OCI-LY7 (cell line): ENCODE results near the gene UVRAG. TPM values are rescaled to one million over a fixed set of nuclear protein-coding genes. Genes with fewer than 3 reads are reported as not detected.

Experiments used
- BruUV-seq: library from RNA; stranded (reverse); fragments of 400-500 nt; replicated peaks from 2 replicates; lab custom pipeline; 2021; lab: Mats Ljungman, UMichigan
- CTCF ChIA-PET: fragments of 300-600 bp; sonication (Branson Sonifier 250); formaldehyde crosslinking; loops from one replicate; lab custom pipeline; 2022; ENCODE audit warnings: antibody characterized with exemption; ENCODE audit not compliant: unreplicated experiment; lab: Charles Lee
- POLR2A ChIA-PET: fragments of 300-600 bp; sonication (Branson Sonifier 250); formaldehyde crosslinking; loops from one replicate; lab custom pipeline; 2022; ENCODE audit warnings: antibody characterized with exemption; lab: Charles Lee
- DNase-seq: peaks from one replicate; pipeline ENCODE4 v3.0.0-alpha.2; 2015; ENCODE audit warnings: low spot score
- H2AFZ ChIP-seq: fragments of 200-600 bp; sonication (generic), shearing (Covaris generic); 2 replicates; pipeline ENCODE4 v1.6.1; 2014; ENCODE audit warnings: mild to moderate bottlenecking, antibody characterized with exemption, low read length, moderate library complexity
- H3K27ac ChIP-seq: fragments of 200-600 bp; sonication (generic); 2 replicates; pipeline ENCODE4 v1.5.1; 2014; ENCODE audit warnings: mixed run types, low read depth, mild to moderate bottlenecking, moderate library complexity, low read length, inconsistent platforms; ENCODE audit not compliant: poor library complexity, severe bottlenecking
- H3K36me3 ChIP-seq: fragments of 200-600 bp; sonication (generic); 2 replicates; pipeline ENCODE4 v1.6.1; 2014; ENCODE audit warnings: mild to moderate bottlenecking, antibody characterized with exemption, low read length, moderate library complexity, mixed read lengths; ENCODE audit not compliant: insufficient read depth
- H3K4me1 ChIP-seq: fragments of 200-600 bp; sonication (generic); 2 replicates; pipeline ENCODE4 v1.5.1; 2014; ENCODE audit warnings: mild to moderate bottlenecking, low read length; ENCODE audit not compliant: insufficient read depth, poor library complexity, severe bottlenecking
- H3K4me2 ChIP-seq: fragments of 200-600 bp; sonication (generic); 2 replicates; pipeline ENCODE4 v1.6.1; 2014; ENCODE audit warnings: mild to moderate bottlenecking, low read length
- H3K4me3 ChIP-seq: fragments of 200-600 bp; sonication (generic); 2 replicates; pipeline ENCODE4 v1.5.1; 2014; ENCODE audit warnings: mild to moderate bottlenecking, low read depth, low read length; ENCODE audit not compliant: poor library complexity, severe bottlenecking
- H3K79me2 ChIP-seq: fragments of 200-600 bp; sonication (generic); 2 replicates; pipeline ENCODE4 v1.6.1; 2016; ENCODE audit warnings: low read depth, mild to moderate bottlenecking, low read length, moderate library complexity, mixed read lengths; ENCODE audit not compliant: insufficient read depth
- H3K9me2 ChIP-seq: fragments of 200-600 bp; sonication (generic); 2 replicates; pipeline ENCODE4 v1.6.1; 2016; ENCODE audit warnings: mild to moderate bottlenecking, low read length, mixed read lengths; ENCODE audit not compliant: insufficient read depth
- H3K9me3 ChIP-seq: fragments of 200-600 bp; sonication (generic); 2 replicates; pipeline ENCODE4 v1.6.1; 2014; ENCODE audit warnings: mild to moderate bottlenecking, mixed run types, low read length, mixed read lengths
- H4K20me1 ChIP-seq: fragments of 200-600 bp; sonication (generic); 2 replicates; pipeline ENCODE4 v1.6.1; 2014; ENCODE audit warnings: mild to moderate bottlenecking, antibody characterized with exemption, low read length, moderate library complexity, mixed read lengths; ENCODE audit not compliant: insufficient read depth
- CTCF ChIP-seq: fragments of 200-600 bp; sonication (generic); conservative IDR thresholded peaks from 2 replicates; pipeline ENCODE4 v1.5.1; 2014; ENCODE audit warnings: mild to moderate bottlenecking, antibody characterized with exemption, low read length, moderate library complexity, mixed read lengths
- EZH2phosphoT487 ChIP-seq: fragments of 200-600 bp; sonication (generic); IDR thresholded peaks from 2 replicates; pipeline ENCODE4 v1.6.1; 2018; ENCODE audit warnings: low read depth, borderline replicate concordance, mild to moderate bottlenecking, mixed run types, antibody characterized with exemption, low read length, moderate library complexity, mixed read lengths
- intact Hi-C: fragments of 100-400 bp; cut with micrococcal nuclease; formaldehyde crosslinking; loops from one replicate; pipeline ENCODE4 v1.10.0; 2022; ENCODE audit not compliant: unreplicated experiment
- total RNA-seq, 2 experiments: library from RNA; depleted of rRNA in 1 of 2; stranded (reverse); fragments of >200 nt in 1 of 2; shearing (Covaris generic) in 1 of 2; gene quantifications; 2 replicates each; pipeline ENCODE4 v1.2.3, GENCODE V29; 2014 to 2022

Gene UVRAG
- total RNA-seq, 2 experiments from 2014 or later, result 43.7 to 73.3 TPM

GRCh38 chr11:75793966-75794365, 21.0 kb upstream of the UVRAG start:
- POLR2A ChIA-PET, result interaction anchor here (0.8 to 0.9 kb wide), 2 partner anchors 20 to 306 kb away, joined by 3 read pairs; no protein-coding TSS in a partner anchor
- H3K79me2 ChIP-seq, result no peaks in the 10 kb centered on the region
- no peak for DNase-seq
- no TSS peak for BruUV-seq
- H3K4me3 ChIP-seq, result no peak overlapping the region
- no peaks in the 10 kb centered on the region for H3K9me2 ChIP-seq
- H3K4me1 ChIP-seq, result no peaks in the 10 kb centered on the region
- H3K27ac ChIP-seq, result no peak overlapping the region
- TF ChIP-seq EZH2phosphoT487, result no peak
- no peak for TF ChIP-seq CTCF
- no peak overlapping the region for H2AFZ ChIP-seq
- H3K9me3 ChIP-seq, result no peaks in the 10 kb centered on the region
- CTCF ChIA-PET, result no interaction called here
- intact Hi-C loops, result no loop called here
- H3K36me3 ChIP-seq, result peaks cover 6% of the 10 kb centered on the region
- H3K4me2 ChIP-seq, result no peak overlapping the region
- no peaks in the 10 kb centered on the region for H4K20me1 ChIP-seq

DNA sequence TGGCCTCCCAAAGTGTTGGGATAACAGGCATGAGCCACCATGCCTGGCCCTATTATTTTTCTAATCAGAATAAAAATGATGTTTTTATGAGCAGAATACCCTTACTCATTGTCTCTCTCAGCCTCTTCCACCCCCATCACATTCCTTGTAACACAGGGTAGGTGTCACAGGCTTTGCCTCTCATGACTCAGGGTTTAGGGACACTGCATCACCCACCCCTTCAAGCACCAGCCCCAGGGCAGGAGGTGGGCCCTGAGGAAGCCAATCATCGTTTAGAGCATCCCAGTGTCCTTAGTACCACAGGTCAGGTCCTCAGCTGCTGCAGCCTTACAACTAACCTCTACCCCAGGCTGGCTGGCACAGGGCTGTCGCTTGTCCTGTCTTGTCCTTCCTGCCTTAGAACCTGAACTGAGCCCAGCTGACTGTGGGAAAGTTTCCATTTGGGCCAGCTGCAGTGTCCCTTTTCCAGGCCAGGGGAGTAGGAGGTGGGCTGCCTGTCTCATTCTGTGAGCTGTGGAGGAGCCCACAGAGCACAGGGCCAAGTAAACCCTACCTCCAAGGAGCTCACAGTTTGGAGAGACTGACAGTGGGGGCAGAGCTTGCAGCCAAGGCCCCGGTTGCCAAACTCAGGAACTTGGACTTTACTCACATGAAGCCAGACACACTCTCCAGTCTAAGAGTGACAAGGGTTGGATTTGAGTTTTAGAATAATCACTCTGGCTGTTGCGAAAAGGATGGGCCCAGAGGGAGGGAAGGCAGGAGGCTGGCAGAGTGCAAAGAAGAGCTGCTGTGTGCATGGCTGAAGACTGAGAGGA, 19.5 kb upstream of the UVRAG start:
- CTCF ChIA-PET, result interaction anchor here (0.5 to 0.6 kb wide), 2 partner anchors 27 to 68 kb away, joined by 3 to 4 read pairs; no protein-coding TSS in a partner anchor
- intact Hi-C loops, result no loop called here
- TF ChIP-seq CTCF, result no peak
- TF ChIP-seq EZH2phosphoT487, result no peak
- H3K4me1 ChIP-seq, result no peaks in the 10 kb centered on the region
- H3K4me2 ChIP-seq, result no peak overlapping the region
- no peak overlapping the region for H3K4me3 ChIP-seq
- no peak for DNase-seq
- no TSS peak for BruUV-seq
- H3K9me3 ChIP-seq, result no peaks in the 10 kb centered on the region
- no peak overlapping the region for H3K27ac ChIP-seq
- H3K9me2 ChIP-seq, result no peaks in the 10 kb centered on the region
- H4K20me1 ChIP-seq, result no peaks in the 10 kb centered on the region
- peaks cover 13% of the 10 kb centered on the region for H3K36me3 ChIP-seq
- H2AFZ ChIP-seq, result no peak overlapping the region
- POLR2A ChIA-PET, result no interaction called here
- H3K79me2 ChIP-seq, result no peaks in the 10 kb centered on the region

GRCh38 chr11:75796091-75796435, 18.9 kb upstream of the UVRAG start:
- TF ChIP-seq CTCF (no peak), EZH2phosphoT487 (no peak)
- no peaks in the 10 kb centered on the region for H4K20me1 ChIP-seq
- H3K4me2 ChIP-seq, result no peak overlapping the region
- H3K79me2 ChIP-seq, result no peaks in the 10 kb centered on the region
- intact Hi-C loops, result no loop called here
- no TSS peak for BruUV-seq
- H3K4me1 ChIP-seq, result peaks cover under 1% of the 10 kb centered on the region
- DNase-seq, result no peak
- no peaks in the 10 kb centered on the region for H3K9me2 ChIP-seq
- H3K4me3 ChIP-seq, result no peak overlapping the region
- H3K36me3 ChIP-seq, result peaks cover 13% of the 10 kb centered on the region
- H2AFZ ChIP-seq, result no peak overlapping the region
- CTCF ChIA-PET, result interaction anchor here (0.5 to 0.6 kb wide), 2 partner anchors 27 to 67 kb away, joined by 3 to 4 read pairs; no protein-coding TSS in a partner anchor
- H3K9me3 ChIP-seq, result no peaks in the 10 kb centered on the region
- POLR2A ChIA-PET, result no interaction called here
- H3K27ac ChIP-seq, result no peak overlapping the region
